Motor neuron (in vitro differentiated cells): ENCODE results near the gene EDEM2. TPM values are rescaled to one million over a fixed set of nuclear protein-coding genes. Genes with fewer than 3 reads are reported as not detected.

Experiments
- ATAC-seq, 8 experiments: fragments of 200-7000 bp; cut with Tn5 transposase; replicated peaks in 6 of 8; 2 replicates each; pipeline ENCODE4 v1.8.0; 2021; ENCODE audit warnings: mild to moderate bottlenecking in 8 of 8, moderate library complexity in 8 of 8
- H3K27ac ChIP-seq, 2 donors: fragments of 250-450 bp; sonication (Bioruptor Pico); 2 replicates each; pipeline ENCODE4 v1.9.0; 2021; ENCODE audit warnings: antibody characterized with exemption in 2 of 2, mild to moderate bottlenecking in 2 of 2, moderate library complexity in 1 of 2
- H3K4me1 ChIP-seq, 2 donors: fragments of 250-450 bp; sonication (Bioruptor Pico); replicated peaks in 1 of 2; 2 replicates each; pipeline ENCODE4 v1.6.1; 2021; ENCODE audit warnings: antibody characterized with exemption in 2 of 2, mild to moderate bottlenecking in 2 of 2, moderate library complexity in 1 of 2
- H3K4me3 ChIP-seq, 5 donors: fragments of 250-450 bp; sonication (Bioruptor Pico); 2 replicates each; pipeline ENCODE4 v1.9.0; 2021; ENCODE audit warnings: antibody characterized with exemption in 5 of 5, mild to moderate bottlenecking in 5 of 5, moderate library complexity in 4 of 5
- WGBS, 10 experiments: fragments of 450-650 bp; shearing (Covaris generic); methylation state at CpG; one replicate each; pipeline ENCODE4 v1.0.0; 2022; 5-methylcytosine and 5-hydroxymethylcytosine counted together
- in situ Hi-C, 9 experiments: fragments of 400-800 bp; cut with MboI; loops; one replicate each; pipeline ENCODE4 v1.15.0; 2021; ENCODE audit warnings: low sequenced_read_pairs in 9 of 9, low pct_unique_long_range_greater_than_20kb in 2 of 9; ENCODE audit not compliant: unreplicated experiment in 9 of 9
- total RNA-seq, 8 experiments: library from RNA; unstranded; fragments of 300-600 nt; gene quantifications; 2 replicates each; pipeline versions ENCODE4 v1.2.3 to v1.2.4, GENCODE V29; 2022

The EDEM2 gene
- total RNA-seq, 8 experiments from 2014 or later, result 7.0 to 52.5 (median 13.9) TPM

DNA sequence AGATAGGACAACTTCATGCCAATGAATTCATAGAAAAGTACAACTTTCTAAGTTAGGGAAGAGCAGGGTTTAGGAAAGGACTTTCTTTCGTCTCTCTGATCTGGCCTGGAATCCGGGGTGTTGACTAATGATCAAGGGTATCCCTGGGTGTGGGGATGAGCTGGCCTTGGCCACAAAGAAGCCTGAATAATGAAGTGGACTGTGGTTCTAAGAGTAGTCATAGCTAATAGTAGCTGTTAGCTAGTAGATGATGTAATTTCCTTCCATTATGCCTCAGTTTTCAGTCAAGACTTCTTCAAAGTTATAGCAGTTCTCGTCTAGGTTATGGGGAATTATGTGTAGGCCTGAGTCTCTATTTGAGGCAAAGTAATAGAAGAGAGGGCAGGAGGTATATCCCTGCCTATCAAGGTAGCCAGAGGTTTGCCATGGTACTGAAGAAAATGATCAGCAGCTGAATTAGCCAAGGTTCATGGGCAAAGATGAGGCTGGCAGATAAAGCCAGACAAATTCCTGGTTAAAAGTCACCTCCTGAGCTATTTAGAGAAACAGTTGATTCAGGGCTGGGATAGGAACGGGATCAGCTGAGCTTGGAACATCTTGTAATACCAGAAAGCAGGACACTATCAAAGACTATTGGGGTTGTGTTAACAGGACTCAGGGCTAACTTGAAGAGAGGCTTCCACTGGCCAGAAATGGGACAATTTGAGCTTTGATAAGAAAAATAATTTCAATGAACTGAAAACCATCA, 35.8 kb downstream of the EDEM2 start:
- peak in 2 of 8 experiments; percentile 85 to 90 for ATAC-seq
- Histone ChIP-seq H3K4me3 (no peak overlapping the region), H3K27ac (no peak overlapping the region), H3K4me1 (no peaks in the 10 kb centered on the region)
- in situ Hi-C loops, result no loop called here
- WGBS, 10 experiments, result 0 to 100% (median 74%) methylated on average over 1 to 4 of the region's 4 CpGs; no CpG with 5 or more reads in 1 of the 10 experiments

DNA sequence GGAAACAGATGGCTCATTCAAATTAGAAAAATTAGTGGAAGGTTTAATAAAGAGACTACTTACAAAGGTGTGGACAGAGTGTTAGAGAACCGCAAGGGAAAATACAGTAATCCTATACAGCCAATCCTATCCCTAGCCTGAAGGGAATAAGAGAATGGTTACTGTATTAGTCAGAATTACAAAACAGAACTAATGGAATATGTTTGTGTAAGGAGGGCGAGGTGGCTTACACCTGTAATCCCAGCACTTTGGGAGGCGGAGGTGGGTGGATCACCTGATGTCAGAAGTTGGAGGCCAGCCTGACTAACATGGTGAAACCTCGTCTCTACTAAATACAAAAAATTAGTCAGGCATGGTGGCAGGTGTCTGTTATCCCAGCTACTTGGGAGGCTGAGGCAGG, 38.2 kb downstream of the EDEM2 start:
- peak in 1 of 8 experiments; percentile 25 for ATAC-seq
- 63 to 100% (median 84%) methylated on average over 1 to 4 of the region's 4 CpGs; no CpG with 5 or more reads in 1 of the 10 experiments for WGBS, 10 experiments
- H3K4me3 ChIP-seq, result no peak overlapping the region
- H3K4me1 ChIP-seq, result no peaks in the 10 kb centered on the region
- in situ Hi-C loops, result no loop called here
- no peak overlapping the region for H3K27ac ChIP-seq

DNA sequence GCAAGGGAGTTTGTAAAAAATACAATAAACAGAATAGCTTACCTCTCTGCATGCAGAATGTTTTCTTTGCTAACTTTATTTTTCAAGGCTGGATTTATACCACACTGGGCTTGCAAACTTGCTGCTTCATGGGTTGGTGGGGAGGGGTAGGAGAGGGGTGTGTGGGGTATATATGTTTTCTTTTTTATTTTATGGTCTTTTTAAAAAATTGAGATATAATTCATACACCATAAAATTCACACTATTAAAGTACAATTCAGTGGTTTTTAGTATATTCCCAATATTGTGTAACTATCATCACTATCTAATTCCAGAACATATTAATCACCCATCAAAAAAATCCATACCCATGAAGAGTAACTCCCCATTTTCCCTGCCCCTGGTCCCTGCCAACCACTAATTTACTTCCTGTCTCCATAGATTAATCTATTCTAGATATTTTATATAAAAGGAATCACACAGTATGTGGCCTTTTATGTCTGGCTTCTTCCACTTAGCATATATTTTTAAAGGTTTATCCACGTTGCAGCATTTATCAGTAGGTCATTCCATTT, 40.2 kb downstream of the EDEM2 start:
- Histone ChIP-seq H3K4me1 (no peaks in the 10 kb centered on the region), H3K4me3 (no peak overlapping the region), H3K27ac (no peak overlapping the region)
- in situ Hi-C loops, result no loop called here
- no peak for ATAC-seq
- 36 to 100% (median 86%) methylated on average over 1 of the region's 1 CpG; no CpG with 5 or more reads in 5 of the 10 experiments for WGBS, 10 experiments

DNA sequence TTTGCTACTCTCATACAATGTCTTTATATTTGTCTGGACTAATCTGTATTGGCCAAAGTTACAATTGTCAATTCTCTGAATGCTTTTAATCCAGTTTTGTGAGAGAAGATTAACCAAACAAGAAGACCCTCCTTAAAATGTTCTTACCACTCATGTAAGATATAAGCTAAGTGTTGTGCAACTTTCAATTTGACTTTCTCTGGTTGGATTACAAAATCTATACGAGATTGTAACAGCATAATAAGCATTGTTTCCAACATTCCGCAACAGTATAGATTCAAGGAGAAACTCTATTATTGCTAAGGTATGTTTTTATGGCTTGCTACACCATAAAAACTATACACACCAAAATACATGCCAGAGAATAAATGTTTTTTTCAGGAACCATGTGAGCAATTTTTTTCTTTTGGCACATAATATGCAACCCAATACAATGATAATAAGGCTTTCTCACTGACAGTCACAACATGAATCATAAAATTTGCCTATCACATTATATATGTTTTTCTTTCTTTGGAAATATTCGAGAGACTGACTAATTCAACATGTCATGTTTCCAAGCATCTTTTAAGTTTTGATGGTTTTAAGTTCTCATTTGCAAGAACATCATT, 42.3 kb downstream of the EDEM2 start:
- no peaks in the 10 kb centered on the region for H3K4me1 ChIP-seq
- in situ Hi-C loops, result no loop called here
- 34 to 100% (median 62%) methylated on average over 1 to 3 of the region's 3 CpGs for WGBS, 10 experiments
- no peak for ATAC-seq
- H3K27ac ChIP-seq, result no peak overlapping the region
- H3K4me3 ChIP-seq, result no peak overlapping the region

DNA sequence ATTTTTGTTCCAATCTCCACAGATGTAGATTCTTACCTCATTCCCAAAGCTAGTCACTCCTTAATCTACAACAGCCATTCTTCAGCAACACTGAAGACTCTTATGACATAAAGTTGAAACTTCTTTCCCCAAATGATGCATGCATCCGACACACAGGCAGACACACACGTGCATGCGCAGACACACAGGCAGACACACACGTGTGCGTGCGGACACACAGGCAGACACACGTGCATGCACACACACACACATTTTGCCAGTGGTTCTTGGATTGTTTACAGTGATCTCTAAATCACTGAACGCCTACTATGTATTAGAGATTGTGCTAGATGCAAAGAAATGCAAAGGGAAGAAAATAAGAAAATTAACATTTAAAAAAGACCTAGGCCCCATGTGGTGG, 45.5 kb downstream of the EDEM2 start:
- WGBS, 10 experiments, result 49 to 100% (median 82%) methylated on average over 1 to 8 of the region's 8 CpGs; no CpG with 5 or more reads in 1 of the 10 experiments
- Histone ChIP-seq H3K4me3 (no peak overlapping the region), H3K27ac (no peak overlapping the region), H3K4me1 (no peaks in the 10 kb centered on the region)
- ATAC-seq, result no peak
- in situ Hi-C loops, result no loop called here

DNA sequence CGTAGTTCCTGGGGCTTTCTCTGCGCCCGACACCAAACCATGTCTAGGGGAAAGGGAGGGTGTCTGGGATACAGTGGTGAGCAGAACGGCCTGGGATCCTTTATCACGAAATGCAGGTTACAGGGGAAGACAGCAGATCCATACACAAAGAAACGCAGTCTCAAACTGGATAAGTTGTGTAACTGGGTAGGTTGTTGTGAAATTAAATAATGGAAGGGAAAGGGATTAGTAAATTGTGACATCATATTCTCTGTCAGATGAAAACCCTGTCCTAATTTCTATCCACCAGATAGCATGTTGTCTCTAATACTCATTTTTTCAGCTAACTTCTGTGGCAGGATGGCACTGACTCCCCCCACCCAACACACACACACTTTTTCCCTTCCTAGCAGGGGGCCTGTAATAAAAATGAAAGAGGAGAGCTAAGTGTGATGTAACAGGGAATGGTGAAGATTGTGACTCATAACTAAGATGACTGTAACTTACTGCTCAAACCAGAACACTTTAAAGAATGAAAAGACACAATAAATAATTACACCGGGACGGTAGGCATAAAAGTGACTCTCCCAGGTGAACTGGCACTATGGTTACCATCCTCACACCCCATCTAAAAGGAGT, 53.8 kb downstream of the EDEM2 start:
- peak overlapping the region; percentile 89 to 92 for H3K27ac ChIP-seq
- no peak for ATAC-seq
- H3K4me1 ChIP-seq, result peaks cover 10% of the 10 kb centered on the region in 2 donors
- in situ Hi-C loops, result no loop called here
- 20 to 100% (median 80%) methylated on average over 1 to 8 of the region's 8 CpGs; no CpG with 5 or more reads in 1 of the 10 experiments for WGBS, 10 experiments
- H3K4me3 ChIP-seq, result peak overlapping the region in 1 of 5 donors; percentile 64

DNA sequence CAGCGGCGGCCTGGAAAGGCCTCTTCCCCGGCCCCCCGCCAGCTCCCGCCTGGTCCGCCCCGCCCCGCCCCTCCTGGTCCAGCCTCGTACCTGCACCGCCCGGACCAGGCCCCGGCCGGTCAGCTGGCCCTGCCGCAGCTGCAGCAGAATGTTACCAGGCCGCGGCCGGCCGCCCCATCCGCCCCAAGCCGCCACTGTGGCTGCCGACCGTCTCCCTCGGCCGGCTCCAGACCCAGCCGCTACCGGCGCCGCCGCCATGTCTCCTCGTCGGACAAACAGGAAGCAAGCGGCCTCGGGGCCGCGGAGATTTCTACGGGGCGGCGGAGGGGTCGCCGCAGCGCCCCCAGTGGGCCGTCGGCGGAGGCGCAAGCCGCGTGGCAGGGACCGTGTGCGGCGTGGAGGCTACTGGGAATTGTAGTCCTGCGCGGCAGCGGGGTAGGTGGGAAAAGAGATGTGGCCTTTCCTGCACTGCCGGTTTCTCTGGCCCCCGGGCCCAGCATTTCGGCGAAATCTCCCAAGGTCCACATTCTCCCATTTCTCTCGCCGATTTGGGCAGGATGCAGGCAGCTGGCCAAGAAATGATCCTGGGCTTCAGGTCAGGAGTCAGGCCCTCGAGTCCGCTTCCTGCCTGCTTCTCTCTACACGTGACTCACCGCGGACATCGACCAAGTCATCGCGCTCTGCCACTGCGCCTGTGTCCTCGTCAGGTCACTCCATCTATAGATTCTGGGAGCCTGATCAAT, 54.4 kb downstream of the EDEM2 start, which contains the start of gene TRPC4AP:
Gene TRPC4AP (minus strand): TSS at position 284 of the 743 bp plus-strand sequence. CDS start 26 bp downstream, at position 258.
- in situ Hi-C loops, result no loop called here
- peak within 1 kb of the TSS; percentile 89 to 92 for H3K27ac ChIP-seq

DNA sequence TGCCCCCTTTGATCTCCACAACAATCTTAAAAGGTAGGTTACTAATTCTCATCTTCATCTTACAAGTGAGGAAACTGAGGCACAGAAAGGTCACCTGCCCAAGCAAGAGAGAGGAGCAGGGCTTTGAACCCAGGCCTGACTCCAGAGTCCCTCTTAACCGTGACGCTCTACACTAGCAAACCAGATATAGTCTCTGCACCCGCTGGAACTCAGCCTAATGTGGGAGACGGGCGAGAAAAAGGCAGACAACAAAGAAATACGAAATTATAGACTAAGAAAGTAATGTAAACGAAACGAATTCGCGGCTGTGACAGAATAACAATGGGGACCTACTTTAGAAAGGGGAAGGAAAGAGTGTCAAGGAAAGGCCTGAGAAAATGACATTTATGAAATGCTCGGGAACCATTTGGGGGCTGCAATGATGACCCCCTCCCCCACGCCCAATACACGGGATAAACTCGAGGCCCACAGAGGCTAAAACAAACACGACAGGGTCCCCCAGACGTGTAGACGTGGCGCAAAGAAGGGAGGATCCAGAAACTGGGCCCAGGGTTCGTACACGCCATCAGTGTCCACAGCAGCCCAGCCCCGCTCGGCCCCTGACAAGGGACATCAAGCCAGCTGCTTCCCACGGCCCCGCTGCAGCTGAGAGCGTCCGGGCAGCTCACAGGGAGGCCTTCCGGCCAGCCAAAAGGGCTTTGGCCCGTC, 55.2 kb downstream of the EDEM2 start:
- 0 to 10% (median 1%) methylated on average over 1 to 12 of the region's 28 CpGs; no CpG with 5 or more reads in 1 of the 10 experiments for WGBS, 10 experiments
- peak in 6 of 8 experiments; percentile 51 to 59 (median 52) for ATAC-seq
- peak overlapping the region; percentile 89 to 92 for H3K27ac ChIP-seq
- peaks cover 10% of the 10 kb centered on the region in 2 donors for H3K4me1 ChIP-seq
- peak overlapping the region; percentile 64 to 95 (median 73) for H3K4me3 ChIP-seq
- in situ Hi-C loops, result no loop called here

More for the DNA sequence above, 54.4 kb downstream of the EDEM2 start, which contains the start of gene TRPC4AP:
- Histone ChIP-seq H3K4me1 (peaks cover 10% of the 10 kb centered on the region in 2 donors), H3K4me3 (peak within 1 kb of the TSS; percentile 64 to 95 (median 73))
- 0 to 10% (median 4%) methylated on average over 2 to 4 of the region's 69 CpGs; no CpG with 5 or more reads in 6 of the 10 experiments for WGBS, 10 experiments
- ATAC-seq, result peak; percentile 90 to 96 (median 95)

DNA sequence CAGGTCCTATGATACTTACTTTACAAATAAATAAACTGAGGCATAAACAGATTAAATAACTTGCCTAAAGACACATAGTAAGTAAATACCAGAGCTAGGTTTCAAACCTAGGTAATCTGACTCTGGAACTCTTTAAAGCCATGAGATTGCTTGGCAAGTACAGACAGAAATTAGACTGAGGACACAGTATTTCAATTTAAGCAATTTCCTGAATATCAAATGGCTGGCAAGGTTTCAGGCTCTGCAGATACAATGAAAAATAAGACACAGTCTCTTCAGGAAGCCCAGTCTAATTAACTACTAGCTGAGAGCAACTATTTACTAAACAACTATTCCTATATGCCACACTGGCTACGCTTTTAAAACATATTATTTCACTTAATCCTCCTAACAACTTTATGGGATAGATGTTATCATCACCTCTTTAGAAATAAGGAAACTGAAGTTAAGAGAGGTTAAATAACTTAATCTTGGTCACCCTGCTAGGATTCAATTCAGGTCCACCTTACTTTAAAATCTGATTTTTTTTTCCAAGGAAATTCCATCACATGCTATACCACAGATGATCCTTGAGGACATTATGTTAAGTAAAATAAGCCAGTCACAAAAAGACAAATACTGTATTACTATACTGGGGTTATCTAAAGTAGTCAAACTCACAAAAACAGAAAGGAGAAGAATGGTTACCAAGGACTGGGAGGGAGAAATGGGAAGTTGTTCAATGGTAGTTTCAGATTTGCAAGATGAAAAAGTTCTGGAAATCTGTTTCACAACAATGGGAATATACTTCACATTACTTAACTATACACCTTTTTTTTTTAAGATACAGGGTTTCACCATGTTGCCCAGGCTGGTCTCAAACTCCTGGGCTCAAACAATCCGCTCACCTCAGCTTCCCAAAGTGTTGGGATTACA, 58.6 kb downstream of the EDEM2 start:
- no peak overlapping the region for H3K4me3 ChIP-seq
- in situ Hi-C loops, result no loop called here
- WGBS, 10 experiments, result 36 to 100% (median 94%) methylated on average over 1 to 2 of the region's 2 CpGs; no CpG with 5 or more reads in 4 of the 10 experiments

DNA sequence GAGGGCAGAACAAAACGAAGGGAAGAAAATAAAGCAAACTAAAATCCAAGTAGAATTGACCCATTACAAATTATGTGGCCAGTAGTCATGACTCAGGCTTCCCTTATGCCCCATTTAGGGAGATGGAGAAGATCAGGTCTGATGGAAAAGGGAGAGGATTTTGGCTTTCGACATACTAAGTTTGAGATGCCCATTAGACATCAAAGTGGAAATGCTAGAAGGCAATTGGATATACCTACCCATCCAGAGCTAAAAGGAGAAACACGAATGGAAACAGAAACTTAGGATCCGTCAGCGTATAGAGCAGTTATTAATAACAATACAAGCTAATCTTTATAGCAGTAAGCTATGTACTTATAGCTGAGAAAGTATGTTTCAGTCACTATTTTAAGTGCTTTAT, 59.3 kb downstream of the EDEM2 start:
- no peak overlapping the region for H3K27ac ChIP-seq

More for the DNA sequence above, 58.6 kb downstream of the EDEM2 start:
- no peak overlapping the region for H3K27ac ChIP-seq
- H3K4me1 ChIP-seq, result peaks cover 10% of the 10 kb centered on the region in 2 donors
- ATAC-seq, result no peak

DNA sequence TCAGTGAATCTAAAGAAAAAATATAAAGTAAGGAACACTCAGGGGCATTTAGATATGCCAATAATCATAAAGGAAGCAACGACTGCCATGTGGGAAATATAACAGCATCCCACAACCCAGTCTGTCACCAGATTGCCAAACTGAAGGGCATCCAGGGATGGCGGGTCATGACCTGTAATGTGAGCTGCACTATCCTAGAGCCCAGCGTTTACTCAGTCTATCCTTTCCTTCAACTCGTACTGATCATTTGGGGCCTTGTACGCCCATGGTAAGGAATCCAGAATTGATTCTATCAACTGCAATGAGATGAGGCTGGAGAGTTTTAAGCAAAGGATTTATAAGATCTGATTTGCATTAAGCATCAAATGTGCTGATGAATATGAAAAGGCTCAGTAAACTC, 59.8 kb downstream of the EDEM2 start:
- Histone ChIP-seq H3K4me3 (no peak overlapping the region), H3K4me1 (peaks cover 7% of the 10 kb centered on the region in 2 donors), H3K27ac (no peak overlapping the region)
- in situ Hi-C loops, result no loop called here
- 51 to 93% (median 87%) methylated on average over 1 to 5 of the region's 5 CpGs; no CpG with 5 or more reads in 2 of the 10 experiments for WGBS, 10 experiments
- ATAC-seq, result no peak

More for the DNA sequence above, 59.3 kb downstream of the EDEM2 start:
- Histone ChIP-seq H3K4me3 (no peak overlapping the region), H3K4me1 (peaks cover 7% of the 10 kb centered on the region in 2 donors)
- ATAC-seq, result no peak
- 58 to 100% (median 90%) methylated on average over 1 to 5 of the region's 5 CpGs; no CpG with 5 or more reads in 1 of the 10 experiments for WGBS, 10 experiments
- in situ Hi-C loops, result no loop called here
